Measurements from ENCODE around the gene GON7.
A peak's percentile ranks its signal among the peaks of the same experiment; 100 is the strongest.
"Not testable (repeated sequence)": the region's sequence is repeated elsewhere in the genome, so short reads cannot be mapped to it uniquely, and the experiment has no call there.

The GON7 gene

DNA sequence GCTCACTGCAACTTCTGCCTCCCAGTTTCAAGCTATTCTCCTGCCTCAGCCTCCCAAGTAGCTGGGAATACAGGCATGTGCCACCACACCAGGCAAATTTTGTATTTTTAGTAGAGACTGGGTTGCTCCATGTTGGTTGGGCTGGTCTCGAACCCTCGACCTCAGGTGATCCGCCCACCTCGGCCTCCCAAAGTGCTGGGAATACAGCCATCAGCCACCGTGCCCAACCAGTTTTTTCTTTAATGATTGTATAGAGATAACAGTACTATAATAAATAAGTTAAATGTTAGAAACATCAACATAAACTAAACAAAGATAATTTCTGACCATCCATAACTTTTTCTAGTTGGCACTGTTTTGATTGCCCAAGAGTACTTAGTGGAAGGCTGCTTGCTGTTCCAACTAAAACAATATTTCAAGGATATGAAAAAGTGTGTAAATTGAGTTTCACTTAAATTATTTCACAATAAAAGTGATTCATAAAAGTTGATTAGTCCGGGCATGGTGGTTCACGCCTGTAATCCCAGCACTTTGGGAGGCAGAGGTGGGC is 5.6 kb downstream of the GON7 start:
- no peak for DNase-seq (ENCODE audit: insufficient read length, low spot score)
- no peak for FAIRE-seq

DNA sequence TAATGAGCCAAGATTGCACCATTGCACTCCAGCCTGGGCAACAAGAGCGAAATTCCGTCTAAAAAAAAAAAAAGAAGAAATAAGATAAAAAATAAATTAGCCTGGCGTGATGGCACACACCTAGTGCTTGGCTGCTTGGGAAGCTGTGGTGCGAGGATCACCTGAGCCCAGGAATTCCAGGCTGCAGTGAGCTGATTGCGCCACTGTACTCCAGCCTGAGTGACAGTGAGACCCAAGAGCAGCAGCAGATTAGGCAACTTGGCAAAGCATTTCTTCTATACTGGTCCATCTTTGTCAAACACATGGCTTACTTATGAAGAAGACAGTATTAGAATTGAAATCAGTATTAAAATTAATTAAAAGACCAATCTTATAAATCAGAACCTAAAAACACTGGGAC is 6.3 kb downstream of the GON7 start:
- FAIRE-seq: no peak
- DNase-seq (ENCODE audit: insufficient read length, low spot score): no peak

DNA sequence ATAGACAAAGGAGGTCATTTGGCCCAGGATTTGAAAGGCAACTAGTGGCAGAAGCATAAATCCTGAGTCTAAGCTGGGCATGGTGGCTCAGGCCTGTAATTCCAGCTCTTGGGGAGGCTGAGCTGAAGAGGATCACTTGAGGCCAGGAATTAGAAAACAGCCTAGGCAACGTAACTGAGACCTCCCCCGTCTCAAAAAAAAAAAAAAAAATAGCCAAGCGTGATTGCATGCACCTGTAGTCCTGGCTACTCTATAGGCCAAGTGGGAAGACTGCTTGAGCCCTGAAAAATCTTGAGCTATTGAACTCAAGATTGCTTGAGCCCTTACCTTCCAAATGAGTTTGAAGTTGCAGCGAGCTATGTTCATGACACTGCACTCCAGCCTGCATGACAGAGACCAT is 7.8 kb downstream of the GON7 start:
- FAIRE-seq: no peak
- DNase-seq (ENCODE audit: insufficient read length, low spot score): no peak

DNA sequence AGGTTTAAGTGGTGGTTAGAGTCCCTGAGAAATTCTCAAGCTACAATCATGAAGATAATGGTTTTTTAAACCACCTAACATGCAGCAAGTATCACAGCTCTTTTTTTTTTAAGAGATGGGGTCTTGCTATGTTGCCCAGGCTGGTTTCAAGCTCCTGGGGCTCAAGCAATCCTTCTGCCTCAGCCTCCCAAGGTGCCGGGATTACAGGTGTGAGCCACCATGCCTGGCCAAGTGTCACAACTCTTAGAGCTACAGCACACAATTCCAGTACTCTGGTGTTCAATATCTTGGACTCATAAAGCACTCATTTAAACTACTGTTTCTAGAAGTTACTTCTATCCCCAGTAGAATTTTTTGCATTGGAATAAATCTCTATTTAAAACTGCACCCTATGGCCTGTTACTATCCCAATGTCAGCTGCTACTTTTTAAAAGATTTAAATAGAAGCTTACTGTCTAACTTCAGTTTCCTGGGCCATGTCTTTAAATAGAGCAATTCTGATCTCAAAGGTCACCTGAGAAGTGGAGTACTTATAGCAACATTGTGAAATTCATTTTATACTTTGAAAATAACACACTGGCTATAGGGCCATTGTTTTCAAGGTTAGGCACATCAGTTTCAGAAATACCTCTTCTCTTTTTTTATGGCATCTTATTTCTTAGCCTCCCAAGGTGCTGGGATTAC is 11.4 kb downstream of the GON7 start:
- DNase-seq (ENCODE audit: insufficient read length, low spot score) (no peak), FAIRE-seq (no peak)

DNA sequence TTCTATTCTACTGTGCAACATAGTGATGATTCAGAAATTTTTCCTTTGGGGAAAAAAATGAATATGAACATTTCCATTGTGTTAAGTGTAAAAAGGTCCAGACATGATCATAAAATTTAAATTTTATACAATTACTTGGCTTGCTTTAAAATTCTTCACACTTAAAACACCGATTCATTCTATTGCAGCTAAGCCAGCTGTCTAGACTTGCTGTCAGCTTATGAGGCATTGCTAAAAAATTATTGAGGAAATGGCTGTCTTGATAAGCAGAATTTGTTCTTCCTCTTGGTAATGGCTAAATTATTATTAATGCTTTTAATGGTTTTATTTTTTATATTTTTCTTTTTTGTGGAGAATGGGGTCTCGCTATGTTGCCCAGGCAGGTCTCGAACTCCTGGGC is 19.9 kb downstream of the GON7 start:
- no peak for DNase-seq (ENCODE audit: insufficient read length, low spot score)
- no peak for FAIRE-seq

DNA sequence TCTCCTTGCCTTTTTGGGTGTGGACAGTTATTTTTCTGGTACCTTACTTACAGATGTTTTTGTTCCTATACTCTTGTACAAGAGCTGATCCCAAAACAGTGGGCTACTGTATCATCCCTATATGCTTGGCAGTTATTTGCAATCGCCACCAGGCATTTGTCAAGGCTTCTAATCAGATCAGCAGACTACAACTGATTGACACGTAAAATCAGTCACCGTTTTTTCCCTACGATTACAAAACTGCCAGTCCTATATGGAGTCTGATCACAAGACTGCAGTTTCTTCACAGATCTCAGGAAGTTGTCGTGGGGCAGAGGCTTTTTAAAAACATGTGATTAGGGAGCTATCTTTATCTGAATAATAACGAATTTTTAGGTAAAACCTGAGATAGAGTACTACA is 20.4 kb downstream of the GON7 start:
- DNase-seq (ENCODE audit: insufficient read length, low spot score) (no peak), FAIRE-seq (no peak)

DNA sequence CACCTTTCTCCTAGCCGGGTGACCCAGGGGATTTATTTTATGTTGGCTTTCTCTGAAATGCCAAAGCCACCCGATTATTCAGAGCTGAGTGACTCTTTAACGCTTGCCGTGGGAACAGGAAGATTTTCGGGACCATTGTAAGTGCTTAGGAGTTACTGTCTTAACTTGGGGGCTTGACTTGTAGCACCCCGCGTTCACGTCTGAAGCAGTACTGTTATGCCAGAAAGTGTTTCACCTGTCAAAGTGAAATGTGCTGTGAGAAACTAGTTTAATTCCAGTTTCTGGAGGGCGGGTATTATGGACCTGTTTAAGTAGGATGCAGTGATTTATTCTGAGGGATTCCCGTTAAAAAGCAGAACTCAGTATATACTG is 21.5 kb downstream of the GON7 start:
- DNase-seq (ENCODE audit: insufficient read length, low spot score): no peak
- no peak for FAIRE-seq

DNA sequence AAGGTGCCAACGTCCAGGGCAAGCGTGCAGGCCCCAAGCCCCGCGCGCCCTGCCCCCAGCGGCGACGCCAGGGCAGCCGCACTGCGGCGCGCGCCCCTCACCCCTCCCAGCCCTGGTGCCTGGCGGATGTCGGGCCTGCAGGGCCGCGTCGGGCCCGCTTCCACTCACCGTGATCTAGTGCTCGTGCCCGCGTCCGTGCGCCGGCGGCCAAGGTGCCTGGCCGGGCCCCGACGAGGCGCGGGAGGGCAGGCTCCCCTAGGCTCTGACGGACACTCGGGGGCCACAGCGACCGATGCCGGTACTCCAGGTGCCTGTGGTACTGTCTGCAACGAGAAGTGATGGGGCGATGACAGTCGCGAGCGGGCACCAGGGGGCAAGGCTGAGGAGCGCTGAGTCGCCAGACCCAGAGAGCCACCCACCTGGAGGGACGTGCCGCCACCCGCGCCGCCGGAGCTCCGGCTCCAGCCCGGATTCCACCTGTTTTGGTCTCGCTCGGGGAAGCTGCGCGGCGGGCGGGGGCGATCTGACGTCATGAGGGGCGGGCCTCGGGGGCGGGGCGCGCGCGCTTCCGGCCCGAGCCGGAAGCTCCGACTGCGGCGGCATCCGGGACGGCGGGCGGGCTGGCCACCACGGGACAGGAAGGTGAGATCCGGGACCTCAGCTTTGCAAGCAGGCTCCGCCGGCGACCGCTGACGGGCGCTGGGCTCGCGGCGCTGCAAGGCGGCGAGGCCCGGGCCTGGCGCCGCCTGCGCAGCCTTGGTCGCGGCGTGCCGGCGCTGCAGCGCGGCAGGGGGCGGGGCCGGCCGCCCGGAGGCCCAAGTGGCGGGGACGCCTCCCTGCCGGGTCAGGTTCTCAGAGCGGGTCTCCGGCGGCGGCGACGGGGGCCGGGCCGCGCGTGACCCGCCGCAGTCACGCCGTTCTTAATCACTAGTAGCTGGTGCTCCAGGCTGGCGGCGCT is 22.2 kb downstream of the GON7 start, which contains the start of the genes LYSET and MOAP1:
Gene LYSET (plus strand): TSS at position 927 of the 958 bp plus-strand sequence. CDS start 89 bp downstream, outside the sequence.
Gene MOAP1 (minus strand): TSS at position 507 of the 958 bp plus-strand sequence. CDS start 655 bp downstream, outside the sequence.
- FAIRE-seq (peak; percentile 59), DNase-seq (ENCODE audit: insufficient read length, low spot score) (peak; percentile 81)

DNA sequence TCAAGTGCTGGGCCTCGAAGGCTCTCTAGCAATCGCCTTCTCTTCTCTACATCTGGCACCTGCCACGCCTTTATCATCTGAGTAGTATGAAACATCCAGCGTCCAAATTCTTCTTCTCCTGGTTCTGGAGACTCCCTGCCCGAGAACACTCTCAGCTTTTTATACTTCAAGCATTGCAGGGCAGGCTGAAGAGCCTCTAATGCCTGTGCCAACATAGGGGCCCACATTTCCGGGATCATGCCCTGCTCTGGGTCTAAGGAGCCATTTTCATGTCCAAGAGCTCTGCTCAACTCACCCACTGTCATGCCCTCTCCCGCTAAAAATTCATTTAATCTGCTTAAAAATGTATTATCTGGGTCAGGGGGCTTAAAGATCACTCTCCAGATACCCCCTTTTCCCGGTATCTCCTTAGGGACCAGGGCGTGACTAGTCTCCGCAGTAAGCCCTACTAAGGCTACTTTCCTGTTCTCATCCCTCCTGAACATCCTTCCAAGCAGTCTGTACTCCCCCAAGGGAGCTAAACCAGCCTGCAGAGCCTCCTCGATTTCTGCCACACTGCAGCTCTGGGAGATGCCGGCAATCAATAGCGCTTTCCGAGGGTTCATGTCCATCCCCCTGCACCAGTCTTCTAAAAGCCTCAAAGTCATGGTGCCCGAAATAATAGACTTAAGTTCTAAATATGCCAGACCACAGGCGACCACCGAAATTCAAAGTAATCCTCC is 23.1 kb downstream of the GON7 start:
- DNase-seq (ENCODE audit: insufficient read length, low spot score): no peak
- no peak for FAIRE-seq

DNA sequence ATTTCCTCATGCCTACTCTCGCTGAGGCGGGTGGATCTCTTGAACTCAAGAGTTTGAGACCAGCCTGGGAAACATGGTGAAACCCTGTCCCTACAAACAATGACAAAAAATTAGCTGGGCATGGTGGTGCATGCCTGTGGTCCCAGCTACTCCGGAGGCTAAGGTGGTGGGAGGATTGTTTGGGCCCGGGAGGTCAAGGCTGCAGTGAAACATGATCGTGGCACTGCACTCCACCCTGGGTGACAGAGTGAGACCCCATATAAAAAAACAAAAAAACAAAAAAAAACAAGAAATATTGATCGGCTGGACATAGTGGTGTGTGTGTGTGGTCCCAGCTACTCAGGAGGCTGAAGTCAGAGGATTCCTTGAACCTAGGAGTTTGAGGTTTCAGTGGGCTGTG is 31.4 kb downstream of the GON7 start:
- no peak for DNase-seq (ENCODE audit: insufficient read length, low spot score)
- no peak for FAIRE-seq

DNA sequence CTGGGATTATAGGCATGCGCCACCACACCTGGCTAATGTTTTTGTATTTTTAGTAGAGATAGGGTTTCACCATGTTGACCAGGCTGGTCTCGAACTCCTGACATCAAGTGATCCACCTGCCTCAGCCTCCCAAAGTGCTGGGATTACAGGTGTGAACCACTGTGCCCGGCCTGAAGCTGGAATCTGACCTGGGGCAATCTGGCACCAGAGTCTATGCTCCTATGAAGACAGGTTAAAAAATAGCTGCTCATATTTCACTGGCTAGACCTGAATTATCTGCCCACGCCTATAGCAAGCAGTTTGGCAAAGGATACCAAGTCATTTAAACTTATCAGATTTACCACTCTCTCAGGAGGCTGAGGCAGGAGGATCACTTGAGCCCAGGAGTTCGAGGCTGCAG is 32.1 kb downstream of the GON7 start:
- not testable (repeated sequence) for DNase-seq (ENCODE audit: insufficient read length, low spot score); FAIRE-seq

DNA sequence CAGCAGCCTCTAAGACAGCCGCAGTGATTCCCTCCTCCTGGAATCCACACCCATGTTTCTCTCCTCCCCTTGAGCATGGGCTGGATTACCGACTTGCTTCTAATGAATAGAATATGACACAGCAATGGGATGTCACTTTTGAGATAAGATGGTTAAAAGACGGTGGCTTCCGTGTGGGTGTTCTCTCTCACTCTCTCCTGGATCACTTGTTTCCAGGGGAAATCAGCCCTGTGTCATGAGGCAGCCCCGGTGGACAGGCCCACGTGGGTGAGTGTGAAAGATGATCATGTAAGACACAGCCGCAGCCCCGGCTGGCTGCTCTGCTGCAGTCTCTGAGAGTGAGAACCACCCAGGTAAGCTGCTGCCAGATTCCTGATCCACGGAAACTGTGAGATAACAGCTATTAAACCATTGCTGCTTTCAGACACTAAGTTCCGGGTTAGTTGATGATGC is 32.9 kb downstream of the GON7 start:
- no peak for DNase-seq (ENCODE audit: insufficient read length, low spot score)
- FAIRE-seq: no peak

DNA sequence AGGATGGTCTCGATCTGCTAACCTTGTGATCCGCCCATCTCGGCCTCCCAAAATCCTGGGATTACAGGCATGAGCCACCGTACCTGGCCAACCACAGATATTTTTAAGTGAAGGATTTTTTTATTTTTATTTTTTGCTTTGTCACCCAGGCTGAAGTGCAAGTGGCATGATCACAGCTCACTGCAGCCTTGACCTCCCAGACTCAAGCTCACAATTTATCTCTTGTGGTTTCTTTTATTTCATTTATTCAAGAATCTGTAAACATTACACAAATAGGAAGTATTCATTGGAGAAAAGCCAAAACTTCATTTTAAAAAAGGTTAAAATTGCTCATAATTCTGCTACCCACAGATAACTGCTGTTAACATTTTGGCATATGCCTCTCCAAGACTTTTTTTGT is 35.5 kb downstream of the GON7 start:
- DNase-seq (ENCODE audit: insufficient read length, low spot score): no peak
- no peak for FAIRE-seq

DNA sequence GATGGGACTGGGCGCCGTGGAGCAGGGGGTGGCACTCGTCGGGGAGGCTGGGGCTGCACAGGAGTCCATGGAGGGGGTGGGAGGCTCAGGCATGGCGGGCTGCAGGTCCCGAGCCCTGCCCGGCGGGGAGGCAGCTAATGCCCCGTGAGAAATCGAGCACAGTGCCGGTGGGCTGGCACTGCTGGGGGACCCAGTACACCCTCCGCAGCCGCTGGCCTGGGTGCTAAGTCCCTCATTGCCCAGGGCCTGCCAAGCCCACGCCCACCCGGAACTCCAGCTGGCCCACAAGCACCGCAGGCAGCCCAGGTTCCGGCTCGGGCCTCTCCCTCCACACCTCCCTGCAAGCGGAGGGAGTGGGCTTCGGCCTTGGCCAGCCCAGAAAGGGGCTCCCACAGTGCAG is 36.7 kb downstream of the GON7 start:
- not testable (repeated sequence) for FAIRE-seq; DNase-seq (ENCODE audit: insufficient read length, low spot score)

DNA sequence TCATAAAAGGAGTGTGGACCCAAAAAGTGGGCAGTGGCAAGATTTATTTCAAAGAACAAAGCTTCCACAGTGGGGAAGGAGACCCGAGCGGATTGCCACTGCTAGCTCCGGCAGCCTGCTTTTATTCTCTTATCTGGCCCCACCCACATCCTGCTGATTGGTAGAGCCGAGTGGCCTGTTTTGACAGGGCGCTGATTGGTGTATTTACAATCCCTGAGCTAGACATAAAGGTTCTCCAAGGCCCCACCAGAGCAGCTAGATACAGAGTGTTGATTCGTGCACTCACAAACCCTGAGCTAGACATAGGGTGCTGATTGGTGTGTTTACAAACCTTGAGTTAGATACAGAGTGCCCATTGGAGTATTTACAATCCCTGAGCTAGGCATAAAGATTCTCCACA is 37.2 kb downstream of the GON7 start:
- DNase-seq (ENCODE audit: insufficient read length, low spot score); FAIRE-seq: not testable (repeated sequence)

DNA sequence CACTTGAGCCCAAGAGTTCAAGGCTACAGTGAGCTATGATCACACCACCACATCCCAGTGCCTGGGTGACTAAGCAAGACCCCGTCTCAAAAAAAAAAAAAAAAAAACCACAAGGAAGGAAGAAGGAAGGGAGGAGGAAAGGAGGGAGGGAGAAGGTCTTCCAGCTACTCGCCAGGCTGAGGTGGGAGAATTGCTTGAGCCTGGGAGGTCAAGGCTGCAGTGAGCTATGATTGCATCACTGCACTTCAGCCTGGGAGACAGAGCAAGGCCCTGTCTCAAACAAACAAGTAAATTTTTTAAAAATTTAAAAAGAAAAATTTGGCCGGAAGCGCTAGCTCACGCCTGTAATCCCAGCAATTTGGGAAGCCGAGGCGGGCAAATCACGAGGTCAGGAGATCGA is 38.3 kb downstream of the GON7 start:
- FAIRE-seq; DNase-seq (ENCODE audit: insufficient read length, low spot score): not testable (repeated sequence)

DNA sequence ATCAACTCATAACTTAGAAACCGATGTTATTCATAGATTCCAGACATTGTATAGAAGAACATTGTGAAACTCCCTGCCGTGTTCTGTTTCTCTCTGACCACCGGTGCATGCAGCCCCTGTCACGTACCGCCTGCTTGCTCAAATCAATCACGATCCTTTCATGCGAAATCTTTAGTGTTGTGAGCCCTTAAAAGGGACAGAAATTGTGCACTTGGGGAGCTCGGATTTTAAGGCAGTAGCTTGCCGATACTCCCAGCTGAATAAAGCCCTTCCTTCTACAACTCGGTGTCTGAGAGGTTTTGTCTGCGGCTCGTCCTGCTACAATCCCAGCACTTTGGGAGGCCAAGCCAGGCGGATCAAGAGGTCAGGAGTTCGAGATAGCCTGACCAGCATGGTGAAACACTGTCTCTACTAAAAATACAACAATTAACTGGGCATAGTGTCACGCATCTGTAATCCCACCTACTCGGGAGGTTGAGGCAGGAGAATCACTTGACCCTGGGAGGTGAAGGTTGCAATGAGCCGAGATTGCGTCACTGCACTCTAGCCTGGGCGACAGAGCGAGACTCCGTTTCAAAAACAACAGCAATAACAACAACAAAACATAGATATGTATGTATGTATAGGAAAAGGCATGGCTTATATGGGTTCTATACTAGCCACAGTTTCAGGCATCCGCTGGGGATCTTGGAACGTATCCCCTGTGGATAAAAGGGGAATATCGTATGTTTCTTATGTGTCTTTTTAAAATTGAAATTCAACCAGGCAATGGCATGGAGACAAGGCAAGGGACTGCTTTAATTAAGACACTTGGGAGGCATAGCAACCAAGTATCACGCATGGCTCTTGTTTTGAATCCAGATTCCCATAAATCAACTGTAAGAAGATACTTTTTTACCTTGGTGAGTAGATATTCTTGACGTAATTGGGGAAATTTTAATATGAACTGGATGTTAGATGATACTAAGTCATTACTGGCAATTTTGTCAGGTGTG is 41.3 kb downstream of the GON7 start:
- FAIRE-seq; DNase-seq (ENCODE audit: insufficient read length, low spot score): not testable (repeated sequence)

DNA sequence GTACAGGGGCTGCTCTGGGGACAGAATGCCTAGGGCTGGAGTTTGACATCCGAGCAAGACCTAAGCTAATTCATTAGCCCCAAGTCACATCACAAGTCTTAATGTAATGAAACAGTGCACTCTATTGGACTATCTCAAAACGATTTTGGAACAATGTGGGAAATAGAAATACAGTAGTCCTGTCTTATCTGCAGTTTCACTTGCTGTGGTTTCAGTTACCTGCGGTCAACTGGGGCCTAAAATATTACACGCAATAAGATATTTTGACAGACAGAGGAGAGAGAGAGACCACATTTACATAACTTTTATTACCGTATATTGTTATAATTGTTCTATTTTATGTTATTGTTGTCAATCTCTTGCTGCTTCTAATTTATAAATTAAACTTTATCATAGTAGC is 43.3 kb downstream of the GON7 start:
- FAIRE-seq (no peak), DNase-seq (ENCODE audit: insufficient read length, low spot score) (no peak)

DNA sequence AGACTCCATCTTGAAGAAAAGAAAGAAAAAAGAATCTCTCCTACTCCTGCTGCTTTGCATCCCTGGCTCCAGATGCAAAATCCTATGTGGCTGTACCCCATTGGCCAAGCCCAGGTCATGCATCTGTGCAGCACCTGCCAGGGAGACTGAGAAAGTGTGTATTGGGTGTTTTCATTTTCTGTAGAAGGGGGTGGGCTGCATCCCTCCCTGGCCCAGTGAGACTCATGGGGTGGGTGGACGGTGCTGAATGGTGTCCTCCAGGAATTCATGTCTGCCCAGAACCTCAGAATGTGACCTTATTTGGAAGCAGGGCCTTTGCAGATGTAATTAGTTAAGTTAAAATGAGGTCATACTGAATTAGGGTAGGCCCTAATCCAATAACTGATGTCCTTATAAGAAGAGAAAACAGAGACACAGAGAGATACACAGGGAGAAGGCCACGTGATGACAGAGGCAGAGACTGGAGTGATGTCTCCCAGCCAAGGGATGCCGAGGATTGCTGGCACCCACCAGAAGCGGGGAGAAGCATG is 45.4 kb downstream of the GON7 start:
- FAIRE-seq (no peak), DNase-seq (ENCODE audit: insufficient read length, low spot score) (no peak)

All from HTR-8/SVneo (cell line).